Brain microvascular endothelial cell (primary cell): ENCODE data around the gene SPAG17.

Source experiments
- DNase-seq: peaks from one replicate; pipeline ENCODE4 v3.0.0-alpha.2; 2020
- H3K27ac ChIP-seq: fragments of 250-450 bp; sonication (Bioruptor Pico); 2 replicates; pipeline ENCODE4 v1.5.1; 2020; ENCODE audit warnings: mild to moderate bottlenecking, moderate library complexity
- H3K27me3 ChIP-seq: fragments of 250-450 bp; sonication (Bioruptor Pico); replicated peaks from 2 replicates; pipeline ENCODE4 v1.5.1; 2020; ENCODE audit warnings: mild to moderate bottlenecking
- H3K36me3 ChIP-seq: fragments of 250-450 bp; sonication (Bioruptor Pico); replicated peaks from 2 replicates; pipeline ENCODE4 v1.5.1; 2020; ENCODE audit warnings: mild to moderate bottlenecking
- H3K4me3 ChIP-seq: 2 replicates; pipeline ENCODE4 v1.5.1; 2011; ENCODE audit warnings: low read depth, mild to moderate bottlenecking, control low read depth, low read length, moderate library complexity
- CTCF ChIP-seq: IDR thresholded peaks from 2 replicates; pipeline ENCODE4 v1.5.1; 2011; ENCODE audit warnings: low read depth, mild to moderate bottlenecking, moderate library complexity, low read length, control low read depth, inconsistent platforms; ENCODE audit errors: missing control alignments
- in situ Hi-C: cut with HindIII; loops from 2 replicates; pipeline ENCODE4 v1.10.0; 2017; ENCODE audit warnings: low sequenced_read_pairs, low pct_ligation_motif_present

SPAG17 gene

GRCh38 chr1:117967477-117967876 is 217.6 kb downstream of the SPAG17 start:
- Histone ChIP-seq H3K4me3 (no peak overlapping the region), H3K27ac (no peak overlapping the region), H3K36me3 (no peaks in the 10 kb centered on the region), H3K27me3 (no peaks in the 10 kb centered on the region)
- DNase-seq, result peak; percentile 22
- in situ Hi-C loops, result no loop called here
- TF ChIP-seq CTCF, result peak; percentile 42

GRCh38 chr1:117964290-117965038 is 220.6 kb downstream of the SPAG17 start:
- in situ Hi-C loops, result no loop called here

GRCh38 chr1:117959364-117959763 is 225.7 kb downstream of the SPAG17 start:
- H3K27ac ChIP-seq, result no peak overlapping the region
- in situ Hi-C loops, result no loop called here
- DNase-seq, result no peak
- no peak for TF ChIP-seq CTCF
- H3K36me3 ChIP-seq, result peaks cover 29% of the 10 kb centered on the region
- no peak overlapping the region for H3K4me3 ChIP-seq
- no peaks in the 10 kb centered on the region for H3K27me3 ChIP-seq

More at GRCh38 chr1:117964290-117965038, 220.6 kb downstream of the SPAG17 start:
- Histone ChIP-seq H3K4me3 (no peak overlapping the region), H3K36me3 (peaks cover 7% of the 10 kb centered on the region), H3K27me3 (no peaks in the 10 kb centered on the region), H3K27ac (no peak overlapping the region)
- TF ChIP-seq CTCF, result no peak
- no peak for DNase-seq

- in situ Hi-C loops, result no loop called here
- Histone ChIP-seq H3K36me3 (peaks cover 71% of the 10 kb centered on the region), H3K27ac (no peak overlapping the region), H3K4me3 (no peak overlapping the region), H3K27me3 (no peaks in the 10 kb centered on the region)
- TF ChIP-seq CTCF, result no peak
- DNase-seq, result no peak
These were observed 232.6 kb downstream of the SPAG17 start for GRCh38 chr1:117952386-117952785.

GRCh38 chr1:117942293-117942692 is 242.7 kb downstream of the SPAG17 start:
- Histone ChIP-seq H3K36me3 (peaks cover 68% of the 10 kb centered on the region), H3K4me3 (no peak overlapping the region), H3K27me3 (no peaks in the 10 kb centered on the region), H3K27ac (no peak overlapping the region)
- no peak for DNase-seq
- no peak for TF ChIP-seq CTCF
- in situ Hi-C loops, result no loop called here

- peaks cover 16% of the 10 kb centered on the region for H3K36me3 ChIP-seq
- no peak overlapping the region for H3K4me3 ChIP-seq
- no peaks in the 10 kb centered on the region for H3K27me3 ChIP-seq
- DNase-seq, result no peak
- in situ Hi-C loops, result no loop called here
- TF ChIP-seq CTCF, result no peak
- H3K27ac ChIP-seq, result no peak overlapping the region
These were observed 251.3 kb downstream of the SPAG17 start for GRCh38 chr1:117933769-117934168.
